PC-9 (cell line): ENCODE results near the gene FBXL12. TPM values are rescaled to one million over a fixed set of nuclear protein-coding genes. Genes with fewer than 3 reads are reported as not detected.

Experiments
- BruUV-seq: library from RNA; stranded (reverse); fragments of 400-500 nt; replicated peaks from 2 replicates; lab custom pipeline; 2021; lab: Mats Ljungman, UMichigan
- CTCF ChIA-PET: fragments of 300-600 bp; sonication (Branson Sonifier 250); formaldehyde crosslinking; loops from one replicate; lab custom pipeline; 2022; ENCODE audit warnings: antibody characterized with exemption; lab: Charles Lee
- POLR2A ChIA-PET: fragments of 300-600 bp; sonication (Branson Sonifier 250); formaldehyde crosslinking; loops from one replicate; lab custom pipeline; 2022; ENCODE audit warnings: antibody characterized with exemption; ENCODE audit not compliant: unreplicated experiment; lab: Charles Lee
- DNase-seq, 2 experiments: peaks; one replicate each; pipeline versions ENCODE4 v3.0.0 to v3.0.0-alpha.2; 2015 to 2022; ENCODE audit warnings: mixed read lengths in 1 of 2
- H2AFZ ChIP-seq: fragments of 200-600 bp; sonication (generic); 2 replicates; pipeline ENCODE4 v1.8.1; 2017; ENCODE audit warnings: antibody characterized with exemption
- H3F3A ChIP-seq: fragments of 200-600 bp; sonication (generic); 2 replicates; pipeline ENCODE4 v1.8.1; 2017; ENCODE audit warnings: antibody characterized with exemption, mild to moderate bottlenecking, low read depth; ENCODE audit not compliant: insufficient read depth
- H3K27ac ChIP-seq: fragments of 200-600 bp; sonication (generic); 2 replicates; pipeline ENCODE4 v1.6.1; 2016; ENCODE audit warnings: mixed run types
- H3K27me3 ChIP-seq: fragments of 200-600 bp; sonication (generic); 2 replicates; pipeline ENCODE4 v1.6.1; 2016; ENCODE audit warnings: low read depth, mixed run types; ENCODE audit not compliant: insufficient read depth
- H3K36me3 ChIP-seq: fragments of 200-600 bp; sonication (generic); 2 replicates; pipeline ENCODE4 v1.6.1; 2016; ENCODE audit warnings: low read depth, mixed run types
- H3K4me1 ChIP-seq: fragments of 200-600 bp; sonication (generic); replicated peaks from 2 replicates; pipeline ENCODE4 v1.6.1; 2016; ENCODE audit warnings: mixed run types; ENCODE audit not compliant: insufficient read depth
- H3K4me2 ChIP-seq: fragments of 200-600 bp; sonication (generic); 2 replicates; pipeline ENCODE4 v1.6.1; 2017; ENCODE audit warnings: mixed run types
- H3K4me3 ChIP-seq: fragments of 200-600 bp; sonication (generic); 2 replicates; pipeline ENCODE4 v1.6.1; 2016; ENCODE audit warnings: mixed run types
- H3K79me2 ChIP-seq: fragments of 200-600 bp; sonication (generic); 2 replicates; pipeline ENCODE4 v1.6.1; 2017; ENCODE audit warnings: low read depth, mixed run types
- H3K9me2 ChIP-seq: fragments of 200-600 bp; sonication (generic); 2 replicates; pipeline ENCODE4 v1.8.1; 2017; ENCODE audit warnings: mild to moderate bottlenecking; ENCODE audit not compliant: insufficient read depth
- H3K9me3 ChIP-seq: fragments of 200-600 bp; sonication (generic); 2 replicates; pipeline ENCODE4 v1.8.1; 2016; ENCODE audit warnings: low read depth; ENCODE audit not compliant: insufficient read depth
- H4K20me1 ChIP-seq: fragments of 200-600 bp; sonication (generic); 2 replicates; pipeline ENCODE4 v1.8.1; 2017; ENCODE audit not compliant: insufficient read depth
- CTCF ChIP-seq: fragments of 200-600 bp; sonication (generic); conservative IDR thresholded peaks from 2 replicates; pipeline ENCODE4 v1.6.1; 2017; ENCODE audit warnings: mixed run types, antibody characterized with exemption, mild to moderate bottlenecking, moderate library complexity
- EZH2 ChIP-seq: fragments of 200-600 bp; sonication (generic); IDR thresholded peaks from 2 replicates; pipeline ENCODE4 v1.8.0; 2017; ENCODE audit warnings: antibody characterized with exemption, low read depth
- intact Hi-C: fragments of 100-400 bp; cut with micrococcal nuclease; formaldehyde crosslinking; loops from one replicate; pipeline ENCODE4 v1.10.0; 2022; ENCODE audit not compliant: unreplicated experiment
- total RNA-seq: library from RNA; stranded (reverse); gene quantifications from 2 replicates; pipeline ENCODE4 v1.2.3, GENCODE V29; 2021

Gene FBXL12
- total RNA-seq, 1 experiment from 2014 or later = 30.7 TPM

- POLR2A ChIA-PET = interaction anchor here (0.6 to 0.7 kb wide), 6 partner anchors 9 to 1367 kb away, joined by 3 to 27 read pairs (median 12); partner anchors contain the start of genes PIN1 and ZNF846
- no peaks in the 10 kb centered on the region for H3K9me3 ChIP-seq
These were observed 625 bp downstream of the FBXL12 start for GRCh38 chr19:9818175-9818733.

GRCh38 chr19:9811139-9811538 is 7.7 kb downstream of the FBXL12 start:
- Histone ChIP-seq H3K79me2 (peaks cover 15% of the 10 kb centered on the region), H3K9me2 (no peaks in the 10 kb centered on the region), H3K4me3 (no peak overlapping the region), H3K27me3 (no peaks in the 10 kb centered on the region), H3K4me1 (no peaks in the 10 kb centered on the region), H3K9me3 (no peaks in the 10 kb centered on the region), H4K20me1 (peaks cover 4% of the 10 kb centered on the region; the same call in 1 of the 2 replicates), H3K36me3 (peaks cover 17% of the 10 kb centered on the region), H3K27ac (no peak overlapping the region), H2AFZ (no peak overlapping the region), H3K4me2 (no peak overlapping the region), H3F3A (peaks cover 8% of the 10 kb centered on the region; the same call in 1 of the 2 replicates)
- BruUV-seq = no TSS peak
- TF ChIP-seq CTCF (no peak), EZH2 (no peak)
- POLR2A ChIA-PET = no interaction called here
- DNase-seq = no peak
- intact Hi-C loops = no loop called here
- CTCF ChIA-PET = no interaction called here

More at GRCh38 chr19:9818175-9818733, 625 bp downstream of the FBXL12 start:
- Histone ChIP-seq H4K20me1 (no peaks in the 10 kb centered on the region), H2AFZ (peak overlapping the region; percentile 95), H3K4me2 (peak overlapping the region; percentile 83), H3K4me3 (peak overlapping the region; percentile 93), H3K9me2 (no peaks in the 10 kb centered on the region), H3K27me3 (no peaks in the 10 kb centered on the region), H3F3A (peaks cover 7% of the 10 kb centered on the region; the same call in 1 of the 2 replicates), H3K36me3 (peaks cover 16% of the 10 kb centered on the region; the same call in 1 of the 2 replicates), H3K4me1 (peaks cover 15% of the 10 kb centered on the region), H3K79me2 (peaks cover 38% of the 10 kb centered on the region), H3K27ac (peak overlapping the region; percentile 82)
- BruUV-seq = TSS peak; percentile 31
- no peak for DNase-seq
- TF ChIP-seq EZH2 = no peak
- intact Hi-C loops = loop anchor here (2.0 kb wide), 1 partner anchor 33 kb away; no protein-coding TSS in a partner anchor
- CTCF ChIA-PET = interaction anchor here (0.6 kb wide), 1 partner anchor 279 kb away, joined by 3 read pairs; no protein-coding TSS in a partner anchor

GRCh38 chr19:9808855-9809824 is 9.7 kb downstream of the FBXL12 start:
- CTCF ChIA-PET = interaction anchor here (0.7 kb wide), 1 partner anchor 371 kb away, joined by 3 read pairs; no protein-coding TSS in a partner anchor
- BruUV-seq = no TSS peak
- H3K36me3 ChIP-seq = peaks cover 17% of the 10 kb centered on the region

More at GRCh38 chr19:9808855-9809824, 9.7 kb downstream of the FBXL12 start:
- H3K9me2 ChIP-seq = no peaks in the 10 kb centered on the region
- H3K27ac ChIP-seq = no peak overlapping the region
- H3K27me3 ChIP-seq = no peaks in the 10 kb centered on the region
- no peak for TF ChIP-seq EZH2
- no peak for TF ChIP-seq CTCF
- no peak overlapping the region for H3K4me3 ChIP-seq
- H4K20me1 ChIP-seq = peaks cover 4% of the 10 kb centered on the region; the same call in 1 of the 2 replicates
- peaks cover 8% of the 10 kb centered on the region; the same call in 1 of the 2 replicates for H3F3A ChIP-seq
- no peak overlapping the region for H3K4me2 ChIP-seq
- DNase-seq = no peak
- intact Hi-C loops = no loop called here
- POLR2A ChIA-PET = no interaction called here
- H3K9me3 ChIP-seq = no peaks in the 10 kb centered on the region
- no peaks in the 10 kb centered on the region for H3K4me1 ChIP-seq
- 0 out of 2 replicates have a peak, but pooled peaks cover 3% of the 10 kb centered on the region for H3K79me2 ChIP-seq
- H2AFZ ChIP-seq = no peak overlapping the region
